ENCODE measurements around the gene CBX7.

DNA sequence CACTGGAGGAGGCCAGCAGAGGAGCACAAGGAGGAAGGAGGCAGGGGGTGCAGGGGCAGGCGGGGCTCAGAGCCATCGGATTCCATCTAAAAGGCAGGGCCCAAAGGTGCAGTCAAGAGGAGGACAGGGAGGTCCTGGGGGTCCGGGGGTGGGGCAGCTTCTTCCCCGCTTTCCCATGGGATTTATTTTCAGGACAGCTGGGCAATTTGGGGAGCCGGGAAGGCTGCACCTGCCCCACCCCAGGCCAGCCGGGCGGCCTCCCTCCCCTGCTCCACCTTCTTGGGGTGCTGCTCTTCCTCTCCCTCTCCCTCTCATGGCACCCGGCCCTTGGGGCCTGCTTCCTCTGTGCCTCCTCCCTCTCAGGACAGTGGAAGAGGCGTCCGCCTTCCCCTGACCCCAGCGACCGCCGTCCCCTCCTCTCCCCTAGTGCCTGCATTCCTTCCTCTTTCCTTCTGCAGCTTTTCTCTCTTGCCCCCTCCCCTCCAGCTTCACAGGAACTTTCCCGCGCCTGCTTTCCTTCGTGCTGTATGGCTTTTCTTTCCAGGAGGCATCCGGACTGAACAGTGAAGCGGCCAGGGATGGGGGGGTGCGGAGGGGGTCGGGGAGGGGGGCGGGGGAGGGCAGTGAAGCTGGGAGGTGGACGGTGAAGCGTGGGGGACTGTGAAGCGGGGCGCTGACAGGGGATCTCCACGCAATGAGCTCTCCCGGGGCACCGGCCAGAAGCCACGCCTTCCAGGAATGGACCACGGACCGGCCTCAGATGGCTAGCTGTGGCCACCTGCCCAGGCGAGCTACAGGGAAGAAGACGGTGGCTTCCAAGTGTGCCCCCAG lies 28.5 kb downstream of the CBX7 start:
- no peak for TF ChIP-seq POLR2A (IDR thresholded peaks at IDR 0.05; ENCODE audit: control extremely low read depth in 1 of 2, low read depth in 2 of 2, low read length in 2 of 2)
- TF ChIP-seq GABPA (IDR thresholded peaks at IDR 0.05; ENCODE audit: borderline replicate concordance, insufficient read depth, low read length): no peak
- no peak for TF ChIP-seq EZH2 (IDR thresholded peaks at IDR 0.05; ENCODE audit: low read depth, low read length, severe bottlenecking)
- no peak for TF ChIP-seq SUZ12 (IDR thresholded peaks at IDR 0.05; ENCODE audit: low read length)
- TF ChIP-seq CEBPB (IDR thresholded peaks at IDR 0.05; ENCODE audit: low read depth, low read length): no peak
- TF ChIP-seq MAX (IDR thresholded peaks at IDR 0.05): 0 out of 2 replicates have a peak, but pooled peaks have one; percentile 14
- no peak for TF ChIP-seq HDAC2 (IDR thresholded peaks at IDR 0.05; ENCODE audit: borderline replicate concordance in 1 of 2, low read depth in 2 of 2, low read length in 2 of 2)
- no peak for TF ChIP-seq EP300 (IDR thresholded peaks at IDR 0.05; ENCODE audit: borderline replicate concordance in 1 of 2, low read depth in 2 of 2, low read length in 2 of 2)
- no peak for TF ChIP-seq CTCF (IDR thresholded peaks at IDR 0.05; ENCODE audit: control extremely low read depth in 1 of 3, insufficient read depth in 1 of 3, low read depth in 1 of 3, low read length in 3 of 3)
- no peak for TF ChIP-seq POLR2AphosphoS5 (IDR thresholded peaks at IDR 0.05; ENCODE audit: low read depth, low read length)
- TF ChIP-seq ATF3 (IDR thresholded peaks at IDR 0.05; ENCODE audit: insufficient read depth, low read depth, low read length): no peak
- TF ChIP-seq JUND (IDR thresholded peaks at IDR 0.05; ENCODE audit: low read length): no peak
- TF ChIP-seq E2F6 (IDR thresholded peaks at IDR 0.05): peak; percentile 70
- TF ChIP-seq KDM5A (IDR thresholded peaks at IDR 0.05; ENCODE audit: low read length): no peak
